GM18873 (cell line): ENCODE data around the gene RHAG.

ENCODE experiments used
- ATAC-seq: cut with Tn5 transposase; IDR thresholded peaks from one replicate; pipeline ENCODE4 v1.9.1; 2021; ENCODE audit warnings: mild to moderate bottlenecking, moderate library complexity, moderate number of reproducible peaks; ENCODE audit not compliant: unreplicated experiment, low FRiP score

Gene RHAG

DNA sequence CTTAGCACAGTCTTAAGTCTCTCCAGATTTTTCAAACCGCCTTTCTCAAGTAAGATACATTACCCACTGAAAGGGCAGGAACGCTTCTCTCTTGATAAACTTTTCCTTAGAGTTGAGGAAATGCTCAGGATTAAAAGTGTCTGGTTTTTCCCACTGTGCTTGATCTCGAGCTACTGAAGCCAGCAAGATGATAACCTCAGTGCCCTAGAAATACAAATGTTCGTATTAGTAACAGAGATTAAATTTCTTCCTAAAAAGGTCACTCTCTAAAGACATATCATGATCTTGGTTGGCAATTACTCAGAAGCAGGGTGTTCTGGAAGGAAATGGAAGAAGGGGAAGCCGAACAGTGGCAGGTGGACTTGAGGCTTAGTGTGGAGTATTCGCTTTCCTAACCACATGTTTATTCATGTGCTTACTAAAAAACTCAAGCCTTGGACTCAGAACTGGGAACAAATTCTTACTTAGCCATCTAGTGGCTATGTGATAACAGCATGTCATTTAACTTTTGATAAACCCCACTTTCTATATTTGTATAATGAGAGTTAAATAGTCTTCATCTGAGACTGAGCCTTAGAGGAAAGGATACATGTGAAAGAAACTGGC lies 66.1 kb downstream of the RHAG start:
- no peak for ATAC-seq

DNA sequence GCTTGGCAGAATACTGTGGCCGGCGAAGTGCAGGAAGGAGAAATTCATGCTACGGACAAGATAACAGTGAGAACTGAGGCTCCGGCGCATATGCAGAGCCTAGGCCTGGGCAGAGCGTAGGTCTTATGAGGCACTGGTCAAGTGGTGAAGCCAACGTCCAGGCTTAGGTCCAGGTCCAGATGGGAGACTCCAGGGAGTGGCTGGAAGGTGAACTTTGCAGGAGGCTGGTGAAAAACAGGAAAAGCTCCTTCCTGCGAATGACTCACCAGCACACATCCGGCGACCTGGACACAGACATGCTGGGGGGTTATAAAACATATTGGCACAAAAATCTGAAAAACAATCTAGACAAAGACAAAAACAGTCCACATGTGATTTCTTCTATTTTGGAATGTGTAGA lies 70.8 kb downstream of the RHAG start:
- no peak for ATAC-seq

DNA sequence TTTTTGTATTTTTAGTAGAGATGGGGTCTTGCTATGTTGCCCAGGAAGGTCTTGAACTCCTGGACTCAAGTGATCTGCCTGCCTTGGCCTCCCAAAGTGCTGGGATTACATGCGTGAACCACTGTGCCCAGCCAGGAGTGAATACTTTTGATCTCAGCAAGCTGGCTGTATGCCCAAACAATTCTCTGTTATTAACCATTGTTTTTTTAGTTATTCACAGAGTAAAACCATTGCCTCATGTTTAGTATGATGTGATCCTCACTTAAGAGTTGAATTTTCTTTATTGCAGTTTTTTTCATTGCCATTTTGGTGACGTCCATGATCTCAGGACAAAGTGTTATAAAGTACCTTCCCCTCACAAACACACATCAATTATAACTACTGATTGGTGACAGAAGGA lies 71.4 kb downstream of the RHAG start:
- no peak for ATAC-seq

DNA sequence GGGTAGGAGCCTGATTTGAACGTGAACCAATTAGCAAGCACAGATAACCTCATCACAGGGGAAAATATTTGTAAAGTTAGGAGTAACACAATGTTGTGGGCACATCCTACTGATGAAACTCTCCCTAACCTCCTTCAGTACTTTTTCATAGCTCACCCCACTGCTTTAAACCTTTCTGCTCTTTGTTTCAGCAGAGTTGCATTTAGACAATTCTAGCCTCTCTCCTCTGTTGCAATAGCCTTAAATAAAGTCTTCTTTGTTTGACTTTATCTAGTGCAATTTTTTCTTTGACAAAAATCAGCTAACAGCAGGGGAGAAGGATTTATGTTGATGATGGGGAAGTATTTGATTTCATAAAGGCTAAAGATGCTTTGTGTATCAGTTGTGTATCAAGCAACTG lies 72.1 kb downstream of the RHAG start:
- ATAC-seq, result no peak

DNA sequence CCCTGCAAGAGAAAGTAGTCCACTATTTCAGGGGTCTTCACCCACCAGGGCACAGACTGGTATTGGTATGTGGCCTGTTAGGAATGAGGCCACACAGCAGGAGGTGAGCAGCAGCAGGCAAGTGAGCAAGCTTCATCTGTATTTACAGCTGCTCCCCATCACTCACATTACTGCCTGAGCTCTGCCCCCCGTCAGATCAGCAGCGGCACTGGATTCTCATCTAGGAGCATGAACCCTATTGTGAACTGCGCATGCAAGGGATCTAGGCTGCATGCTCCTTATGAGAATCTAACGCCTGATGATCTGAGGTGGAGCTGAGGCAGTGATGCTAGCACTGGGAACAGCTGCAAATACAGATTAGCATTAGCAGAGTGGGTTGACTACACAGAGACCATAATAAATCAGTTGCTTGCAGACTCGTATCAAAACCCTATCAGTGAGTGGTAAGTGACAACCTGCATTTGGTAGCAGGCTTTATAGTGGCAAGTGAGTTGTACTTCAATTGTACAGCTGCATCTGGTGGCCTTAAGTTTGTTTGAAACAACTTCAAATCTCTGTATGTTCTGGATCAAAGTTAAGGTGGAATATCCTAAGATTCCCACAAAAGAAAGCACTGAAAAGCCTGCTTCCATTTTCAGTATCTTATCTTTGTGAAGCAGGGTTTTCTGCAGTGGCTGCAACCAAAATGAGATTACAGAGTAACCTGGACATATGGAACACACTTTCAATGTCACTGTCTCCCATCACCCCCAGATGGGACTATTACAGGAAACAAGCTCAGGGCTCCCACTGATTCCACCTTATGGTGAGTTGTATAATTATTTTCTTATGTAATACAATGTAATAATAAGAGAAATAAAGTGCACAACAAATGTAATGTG lies 73.4 kb downstream of the RHAG start:
- ATAC-seq, result no peak

DNA sequence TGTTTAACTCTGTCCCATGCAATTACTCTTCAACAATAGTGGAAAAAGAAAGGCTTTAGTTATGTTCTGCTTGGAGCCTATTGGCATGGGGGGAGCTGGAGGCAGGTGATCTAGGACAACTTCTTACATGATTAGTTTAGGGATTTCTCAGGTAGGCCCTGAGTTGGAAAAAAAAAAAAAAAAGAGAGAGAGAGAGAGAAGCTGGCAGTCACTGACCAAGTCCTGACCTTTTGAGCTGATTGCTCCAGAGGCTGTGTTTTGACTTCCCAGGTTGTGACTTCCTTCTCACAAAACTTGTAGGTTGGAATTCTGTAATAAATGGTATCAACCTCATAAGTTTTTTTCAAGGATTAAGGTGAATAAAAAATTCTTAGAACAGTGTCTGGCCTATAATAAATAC lies 78.4 kb downstream of the RHAG start:
- no peak for ATAC-seq

DNA sequence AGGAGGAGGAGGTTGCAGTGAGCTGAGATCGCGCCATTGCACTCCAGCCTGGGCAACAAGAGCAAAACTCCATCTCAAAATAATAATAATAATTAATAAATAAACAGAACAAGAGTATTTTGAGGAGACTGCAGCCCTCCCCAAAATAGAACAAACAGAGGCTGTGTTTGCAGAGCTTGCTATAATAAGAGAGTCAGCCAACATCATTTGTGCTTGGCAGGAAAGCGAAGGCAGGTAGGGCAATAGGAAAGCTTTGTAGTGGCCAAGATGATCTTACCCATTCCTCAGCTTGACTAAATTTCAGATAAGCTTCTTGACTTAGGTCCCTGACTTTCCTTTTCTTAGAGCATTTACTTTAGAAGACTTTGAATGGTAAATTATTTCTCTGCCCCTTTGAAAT lies 79.5 kb downstream of the RHAG start:
- no peak for ATAC-seq

DNA sequence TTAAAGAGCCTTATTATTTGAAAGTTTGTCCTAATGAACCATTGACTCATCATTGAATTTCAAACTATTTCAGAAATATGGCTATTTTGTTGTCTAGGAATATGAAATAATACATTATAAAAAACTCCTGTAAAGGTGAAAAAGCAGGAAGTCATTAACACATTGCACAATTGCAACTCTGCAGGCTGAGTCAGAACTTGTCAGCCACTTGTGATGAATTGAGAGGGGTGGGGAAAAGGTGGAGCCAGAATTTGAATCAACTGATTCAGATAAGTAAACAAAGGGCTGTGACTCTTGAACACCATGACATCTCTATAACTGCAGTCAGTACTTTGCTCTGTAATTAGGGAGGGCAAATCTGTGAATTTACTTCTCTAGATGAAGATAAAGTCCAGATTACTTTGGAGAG lies 80.2 kb downstream of the RHAG start:
- no peak for ATAC-seq

DNA sequence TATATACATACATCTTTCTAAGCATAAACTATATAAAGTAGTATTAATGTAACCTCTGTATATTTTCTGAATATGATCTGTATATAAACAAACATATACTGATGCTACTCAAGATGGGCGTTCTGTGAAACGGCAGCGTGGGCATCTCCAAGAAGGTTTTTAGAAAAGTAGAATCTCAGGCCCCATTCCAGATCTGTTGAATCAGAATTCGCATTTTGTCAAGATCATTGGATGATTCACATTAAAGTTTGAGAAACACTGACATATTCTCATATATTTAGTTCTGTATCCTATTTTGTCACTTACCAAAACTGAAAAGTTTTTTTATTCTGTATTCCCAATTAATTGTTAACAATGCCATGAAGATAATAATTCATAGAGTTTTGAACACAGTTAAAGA lies 80.7 kb downstream of the RHAG start:
- ATAC-seq, result no peak
